GM18499 (cell line): ENCODE results near the gene BTBD2.

ENCODE experiments used
- ATAC-seq: cut with Tn5 transposase; IDR thresholded peaks from one replicate; pipeline ENCODE4 v1.9.1; 2021; ENCODE audit warnings: moderate number of reproducible peaks; ENCODE audit not compliant: insufficient read depth, unreplicated experiment

Gene BTBD2

DNA sequence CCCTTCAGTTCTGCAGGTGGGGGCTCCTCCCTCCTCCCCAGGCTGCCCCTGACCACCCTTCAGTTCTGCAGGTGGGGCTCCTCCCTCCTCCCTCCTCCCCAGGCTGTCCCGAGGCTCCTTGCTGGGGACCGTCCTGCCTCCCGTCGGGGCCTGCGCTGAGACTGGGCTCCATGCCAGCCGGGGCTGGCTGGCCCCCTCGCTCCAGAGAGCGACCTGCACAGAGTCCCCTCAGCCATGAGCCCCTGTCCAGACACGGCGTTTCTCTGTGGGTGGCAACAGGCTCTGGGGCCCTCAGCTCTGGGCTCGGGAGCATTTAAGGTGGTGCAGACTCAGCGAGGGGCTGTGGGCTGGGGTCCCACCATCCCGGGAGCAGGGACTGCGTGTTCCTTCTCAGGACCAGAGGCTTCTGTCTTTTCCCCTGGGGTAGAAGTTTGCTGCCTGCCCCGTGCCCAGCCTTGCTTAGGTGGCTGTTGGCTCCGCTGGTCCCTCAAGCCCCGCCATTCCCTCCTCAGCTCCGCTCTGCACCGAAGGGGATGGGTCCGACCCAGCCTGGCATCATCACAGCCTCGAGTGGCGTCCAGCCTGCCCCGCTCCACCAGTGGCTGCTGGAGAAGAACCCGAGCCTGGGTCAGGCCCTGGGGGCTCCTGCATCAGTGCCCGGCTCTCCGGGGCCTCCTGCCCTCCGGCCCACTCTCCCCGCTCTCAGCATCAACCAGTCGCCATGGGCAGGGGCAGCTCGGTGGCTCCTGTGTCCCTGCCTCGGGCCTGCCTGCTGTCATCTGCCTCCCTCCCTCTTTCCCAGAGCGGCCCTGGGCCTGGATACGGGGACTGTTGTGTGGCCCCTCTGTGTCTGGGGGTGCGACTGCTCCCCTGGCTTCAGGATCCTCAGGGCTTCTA is 47.0 kb downstream of the BTBD2 start:
- no peak for ATAC-seq

DNA sequence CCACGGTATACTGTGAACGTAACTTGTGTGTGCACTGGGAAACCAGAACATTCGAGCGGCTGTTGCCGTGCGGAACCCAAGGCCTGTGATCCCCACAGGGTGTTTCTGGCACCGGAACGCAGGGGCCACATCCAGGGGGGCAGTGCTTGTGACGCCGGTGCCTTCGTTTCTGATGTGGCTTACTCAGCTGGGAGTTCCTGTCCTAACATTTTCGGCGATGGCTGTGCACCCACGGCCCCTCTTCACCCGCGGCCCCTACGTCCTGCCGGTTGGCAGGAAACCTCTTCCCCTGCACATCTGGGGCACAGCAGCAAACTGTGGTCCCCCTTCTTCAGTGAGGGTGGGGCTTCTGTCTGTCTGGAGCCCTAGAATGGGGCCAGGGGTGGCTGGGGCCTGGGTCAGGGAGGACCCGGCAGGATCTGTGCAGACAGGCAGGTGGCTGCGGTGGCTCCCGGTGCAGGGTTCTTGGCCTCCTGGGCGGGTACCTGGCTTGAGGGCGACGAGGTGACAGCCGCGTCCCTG is 48.4 kb downstream of the BTBD2 start:
- no peak for ATAC-seq

DNA sequence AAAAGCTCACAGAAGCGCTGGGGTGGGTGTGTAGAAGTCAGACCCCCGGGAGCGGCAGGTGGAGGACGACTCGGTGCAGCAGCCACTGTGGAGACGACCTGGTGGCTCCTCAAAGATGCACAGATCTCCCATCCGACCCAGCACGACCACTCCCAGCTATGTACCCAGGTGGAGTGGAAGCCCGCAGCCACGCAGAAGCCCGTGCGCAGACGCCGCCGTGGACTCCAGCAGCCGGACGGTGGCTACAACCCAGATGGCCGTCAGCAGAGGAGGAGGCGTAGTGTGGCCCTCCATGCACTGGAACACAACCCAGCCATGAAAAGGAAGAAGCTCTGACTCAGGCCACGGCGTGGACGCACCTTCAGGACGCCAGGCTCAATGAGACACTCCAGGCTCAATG is 52.8 kb downstream of the BTBD2 start:
- no peak for ATAC-seq

DNA sequence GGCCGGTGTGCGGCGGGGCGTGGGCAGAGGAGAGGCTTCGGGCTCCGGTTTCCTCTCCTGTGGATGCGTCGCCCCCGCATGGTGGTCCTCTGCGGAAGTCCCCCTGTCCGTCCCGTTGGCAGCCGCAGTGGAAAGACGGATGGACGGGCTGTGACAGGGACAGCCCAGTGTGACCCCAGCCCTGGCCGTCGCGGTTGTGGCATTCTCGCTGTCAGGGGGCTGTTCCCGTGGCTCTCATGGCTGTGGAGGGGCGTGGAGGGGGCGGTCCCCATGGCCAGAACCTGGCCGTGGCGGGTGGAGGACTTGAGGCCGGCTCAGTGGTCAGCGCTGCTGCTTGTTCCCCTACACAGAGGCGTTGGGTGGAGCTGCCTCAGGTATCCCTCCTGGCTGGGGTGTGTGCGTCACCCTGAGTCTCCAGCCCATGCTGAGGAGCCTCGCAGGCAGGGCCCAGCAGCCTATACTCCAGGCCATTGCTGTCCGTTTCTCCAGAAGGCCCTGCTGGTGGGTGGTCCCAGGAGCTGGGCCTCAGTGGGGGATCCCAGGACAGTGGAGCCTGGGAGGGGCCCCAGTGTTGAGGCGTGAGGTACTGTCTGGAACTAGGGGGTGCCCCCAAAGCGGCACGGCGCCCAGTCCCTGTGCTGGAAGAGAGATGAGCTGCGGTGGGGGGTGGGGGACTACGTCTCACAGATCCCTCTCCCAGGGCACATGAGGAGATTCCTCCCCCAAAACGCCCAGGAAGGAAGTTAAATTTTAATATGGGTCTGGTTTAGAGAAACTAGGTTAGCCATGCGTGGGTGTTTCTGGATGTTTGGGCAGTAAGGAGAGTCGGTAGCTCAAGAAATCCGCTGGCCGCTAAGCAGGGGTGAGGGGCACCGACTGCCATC is 54.3 kb downstream of the BTBD2 start:
- ATAC-seq, result no peak

DNA sequence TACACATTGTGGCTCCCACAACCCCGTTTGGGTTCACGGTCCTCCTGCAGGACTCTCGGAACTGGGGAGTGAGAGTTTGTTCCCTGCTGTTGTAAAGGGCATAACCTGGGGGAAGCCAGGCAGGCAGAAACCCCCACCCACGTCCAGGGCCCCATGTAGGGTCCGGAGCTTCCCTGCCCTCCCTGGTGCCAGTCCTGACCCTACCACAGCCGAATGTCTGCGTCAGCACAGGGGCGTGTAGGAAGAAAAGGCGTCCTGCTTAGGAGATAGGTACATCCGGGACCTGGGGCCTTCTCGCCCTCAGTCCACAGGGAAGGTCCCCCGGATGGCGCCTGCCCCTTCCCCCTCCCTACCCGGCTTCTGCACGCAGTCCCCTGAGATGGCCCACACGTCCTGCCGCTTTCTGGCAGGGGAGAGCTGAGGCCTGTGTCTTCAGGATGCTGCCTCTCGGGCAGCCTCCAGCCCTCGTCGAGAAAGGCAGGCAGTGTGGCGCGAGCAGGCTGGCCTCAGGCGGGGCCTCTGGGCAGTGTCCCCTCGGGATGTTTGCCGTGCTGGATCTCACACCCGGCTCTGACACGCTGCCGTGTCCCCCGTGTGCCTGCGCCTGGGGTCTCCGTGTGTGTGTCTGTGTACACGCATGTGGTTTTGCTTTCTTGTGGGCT is 55.5 kb downstream of the BTBD2 start:
- no peak for ATAC-seq

DNA sequence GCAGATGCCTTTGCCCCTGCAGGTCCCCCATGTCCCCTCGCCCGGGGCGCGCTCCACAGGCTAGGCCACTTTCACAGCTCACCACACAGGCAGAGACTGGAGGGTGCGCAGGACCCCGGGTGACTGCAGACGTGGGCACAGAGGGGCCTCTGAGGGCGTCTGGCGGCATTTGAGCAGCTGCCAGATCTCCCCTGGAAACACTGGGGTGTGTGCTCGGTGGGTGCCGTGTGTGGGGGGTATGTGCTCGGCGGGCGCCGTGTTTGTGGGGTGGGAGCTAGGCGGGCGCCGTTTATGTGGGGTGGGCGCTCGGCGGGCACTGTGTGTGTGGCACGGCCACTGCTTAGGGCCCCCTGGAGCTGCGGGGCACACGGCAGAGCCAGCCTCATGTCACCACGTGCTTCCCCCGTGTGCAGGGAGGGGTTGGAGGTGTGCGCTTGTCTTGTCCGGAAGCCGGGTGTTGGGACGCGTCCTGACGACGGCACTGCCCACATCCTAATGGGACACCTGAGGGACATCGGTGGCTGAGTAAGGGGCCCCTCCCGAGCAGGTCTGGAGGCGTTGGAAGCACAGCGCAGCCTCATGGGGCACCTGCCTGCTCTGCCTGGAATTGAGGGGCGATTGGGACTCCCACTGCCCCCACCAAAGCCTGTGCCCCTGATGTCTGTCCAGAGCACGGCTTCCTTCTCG is 57.8 kb downstream of the BTBD2 start:
- ATAC-seq, result no peak

DNA sequence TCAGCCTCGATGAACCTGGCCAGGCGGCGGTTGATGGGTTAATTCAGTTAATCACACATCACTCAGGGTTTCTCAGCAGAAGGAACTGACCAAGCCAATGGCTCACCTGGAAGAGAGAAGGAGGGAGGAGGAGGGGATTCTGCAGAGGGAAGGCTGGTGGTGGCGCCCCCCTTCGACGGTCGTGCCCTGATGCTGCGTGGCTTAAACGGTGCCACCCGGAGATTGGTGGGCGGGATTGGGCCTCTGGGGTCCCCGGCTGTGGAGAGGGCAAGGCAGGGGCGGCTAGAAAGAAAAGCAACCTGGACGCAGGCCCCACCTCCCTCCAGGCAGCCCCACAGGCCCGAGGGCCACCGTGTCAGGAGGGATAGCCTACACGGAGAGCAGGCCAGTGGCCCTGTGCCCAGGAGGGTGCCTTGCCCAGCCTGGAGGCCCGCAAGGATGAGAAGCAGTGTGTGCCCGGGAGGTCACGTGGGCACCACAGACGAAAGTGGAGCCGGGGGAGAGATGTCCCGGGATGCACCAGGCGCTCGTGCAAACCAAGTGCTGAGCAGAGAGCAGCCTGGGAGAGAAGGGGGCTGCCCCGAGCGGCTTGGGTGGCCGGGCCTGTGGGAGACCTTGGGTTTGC is 58.5 kb downstream of the BTBD2 start:
- no peak for ATAC-seq

DNA sequence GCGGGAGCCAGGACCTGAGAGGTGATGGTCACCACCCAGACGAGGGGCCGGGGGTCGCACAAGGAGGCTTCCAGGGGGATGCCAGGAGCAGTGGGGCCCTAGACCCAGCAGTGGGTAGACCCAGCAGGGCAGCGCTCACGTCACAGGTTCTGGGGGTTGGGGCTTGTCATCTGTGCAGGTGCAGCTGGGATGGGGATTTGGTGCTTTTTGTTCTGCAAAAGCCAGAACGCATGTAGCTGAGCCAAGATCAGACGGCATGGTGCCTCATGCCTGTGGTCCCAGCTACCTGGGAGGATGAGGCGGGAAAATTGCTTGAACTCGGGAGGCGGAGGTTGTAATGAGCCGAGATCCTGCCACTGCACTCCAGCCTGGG is 59.4 kb downstream of the BTBD2 start:
- no peak for ATAC-seq

DNA sequence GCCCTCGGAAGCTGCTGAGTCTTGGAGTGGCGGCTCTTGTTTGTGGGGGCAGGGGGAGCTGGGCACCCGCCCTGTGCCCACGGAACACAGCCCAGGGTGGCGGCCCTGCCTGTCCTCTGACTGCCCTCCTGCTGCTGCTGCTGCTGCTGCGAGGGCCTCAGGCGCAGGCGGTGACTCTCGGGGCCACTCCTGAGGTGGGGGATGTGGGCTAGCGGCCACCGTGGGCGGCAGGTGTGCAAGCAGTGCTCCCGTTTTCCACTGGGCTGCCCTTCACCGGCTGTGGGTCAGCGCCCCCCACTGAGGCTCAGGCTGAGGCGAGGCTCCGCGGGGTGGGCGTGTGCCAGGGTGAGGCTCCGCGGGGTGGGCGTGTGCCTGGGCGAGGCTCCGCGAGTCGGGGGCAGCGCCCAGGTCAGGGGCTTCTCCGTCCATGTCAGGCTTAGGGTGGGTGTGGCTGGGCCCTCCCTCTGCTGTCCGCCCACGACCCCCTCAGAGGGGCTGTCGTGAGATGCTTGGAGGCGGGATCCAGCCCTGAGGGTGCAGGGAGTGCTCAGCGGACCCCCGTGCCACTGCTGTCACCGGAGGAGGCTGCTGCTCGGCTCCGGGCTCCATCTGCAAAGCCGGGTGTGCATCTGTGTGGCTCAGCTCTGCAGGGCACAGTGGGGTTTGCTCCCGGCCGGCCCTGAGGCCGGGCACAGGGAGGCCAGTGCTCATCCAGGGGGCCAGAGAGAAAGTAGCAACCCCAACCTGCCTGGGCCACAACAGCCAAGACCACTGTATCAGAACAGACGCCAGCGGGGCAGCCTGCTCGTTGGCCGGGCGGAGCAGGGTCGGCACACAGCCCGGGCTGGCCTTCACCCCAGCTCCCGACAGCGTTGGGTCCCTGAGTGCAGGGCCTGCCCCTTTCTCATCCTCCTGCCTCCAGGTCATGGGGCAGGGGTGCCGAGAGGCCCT is 60.1 kb downstream of the BTBD2 start:
- no peak for ATAC-seq

DNA sequence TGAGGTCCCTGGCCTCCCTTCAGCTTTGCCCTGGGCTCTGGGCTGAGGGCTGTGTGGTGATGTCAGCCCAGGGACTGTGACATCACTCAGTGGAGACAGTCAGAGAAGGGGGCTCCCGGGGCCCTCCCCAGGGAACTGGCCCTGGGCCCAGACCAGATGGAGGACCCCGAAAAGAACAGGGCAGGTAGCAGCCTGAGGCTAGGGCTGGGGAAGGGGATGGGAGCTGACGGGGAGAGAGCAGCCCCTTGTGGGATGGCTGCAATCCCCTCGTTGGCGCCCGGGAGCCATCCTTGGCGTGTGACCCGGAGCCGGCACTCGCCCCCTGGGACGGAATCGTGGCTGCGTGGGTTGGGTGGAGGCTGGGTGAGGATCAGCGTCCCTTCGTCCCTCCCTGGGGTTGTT is 61.0 kb downstream of the BTBD2 start:
- ATAC-seq, result no peak

DNA sequence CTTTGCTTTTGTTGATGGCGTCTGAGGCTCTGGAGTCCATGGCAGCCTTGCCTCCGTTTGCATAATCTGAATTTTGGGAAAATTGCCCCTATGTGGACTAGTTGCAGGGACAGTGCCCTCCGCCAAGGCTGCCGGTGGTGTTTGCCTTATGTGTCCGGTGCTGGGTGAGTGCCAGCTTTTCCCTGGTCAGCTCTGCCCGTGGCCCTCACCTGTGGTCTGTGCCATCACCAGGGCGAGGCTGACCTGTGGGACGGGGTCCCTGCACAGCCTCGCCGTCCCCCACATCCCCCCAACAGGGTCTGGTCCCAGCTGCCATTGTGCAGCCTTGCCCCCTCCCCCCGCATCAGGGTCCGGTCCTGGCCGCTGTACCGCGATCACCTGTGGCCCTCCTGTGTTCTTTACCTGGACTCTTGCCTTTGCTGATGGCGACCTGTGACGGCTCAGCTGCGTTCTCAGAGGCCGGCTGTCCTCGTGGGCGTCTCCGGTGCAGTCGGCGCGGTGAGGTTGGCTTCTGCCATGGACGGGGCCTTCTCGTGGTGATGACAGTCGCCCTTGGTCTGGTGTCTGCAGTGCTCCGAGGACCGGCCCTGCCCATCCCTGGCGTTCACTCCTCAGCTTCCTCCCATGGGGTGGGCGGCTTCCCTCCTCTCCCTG is 61.9 kb downstream of the BTBD2 start:
- no peak for ATAC-seq

DNA sequence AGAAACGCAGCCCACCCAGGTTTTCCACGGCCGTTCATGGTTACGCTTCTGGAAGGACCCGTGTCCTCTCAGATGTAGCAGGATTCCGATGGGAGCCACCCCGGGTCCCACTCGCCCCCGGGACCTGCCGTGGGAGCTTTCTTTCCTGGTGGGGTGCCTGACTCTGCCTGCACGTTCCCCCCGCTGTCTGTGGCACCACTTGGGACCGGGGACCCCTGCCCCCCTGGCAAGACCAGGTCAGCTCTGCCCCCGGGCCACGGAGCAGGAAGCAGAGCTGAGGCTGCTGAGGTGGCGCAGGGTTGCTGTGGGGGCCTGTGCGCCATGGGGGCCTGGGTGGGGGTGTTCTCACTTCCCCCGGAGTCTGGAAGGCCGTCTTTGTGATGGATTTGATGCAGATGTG is 62.5 kb downstream of the BTBD2 start:
- no peak for ATAC-seq

DNA sequence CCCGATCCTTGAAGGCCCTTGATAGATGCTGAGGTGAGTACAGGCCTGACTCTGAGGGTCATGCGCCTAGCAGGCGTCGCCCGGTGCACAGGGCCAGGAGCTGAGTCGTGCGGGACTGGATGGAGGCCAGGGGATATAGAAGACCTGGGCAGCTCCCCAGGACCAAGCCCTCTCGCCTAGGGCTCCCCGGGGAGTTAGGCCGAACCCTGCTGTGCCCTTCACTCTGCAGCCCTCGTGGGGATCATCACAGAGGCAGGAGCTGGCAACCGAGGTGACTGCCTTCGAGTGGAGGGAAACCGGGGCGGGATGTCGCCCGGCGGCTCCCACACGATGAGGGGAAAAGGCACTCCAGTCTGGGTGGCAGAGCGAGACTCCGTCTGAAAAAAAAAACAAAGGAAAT is 62.9 kb downstream of the BTBD2 start:
- ATAC-seq, result no peak

DNA sequence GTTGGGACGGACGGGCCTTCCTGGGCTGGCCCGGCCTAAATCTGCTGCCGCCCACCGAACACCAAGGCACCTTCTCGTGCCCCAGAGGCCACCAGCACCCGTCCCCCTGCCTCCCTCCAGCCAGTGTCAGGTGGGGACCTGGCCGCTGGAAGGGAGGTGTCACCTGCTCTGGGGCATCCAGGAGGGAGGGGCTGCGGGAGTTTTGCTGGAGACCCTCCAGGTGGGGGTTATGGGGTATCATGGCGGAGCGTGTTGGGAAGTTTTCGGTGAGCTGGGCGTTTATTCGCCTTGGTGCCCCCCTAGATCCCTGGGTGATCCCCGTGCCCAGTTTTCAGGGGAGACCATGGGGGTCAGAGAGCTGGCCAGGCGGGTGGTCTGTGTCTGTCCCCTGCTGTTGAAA is 64.9 kb downstream of the BTBD2 start:
- ATAC-seq, result no peak

DNA sequence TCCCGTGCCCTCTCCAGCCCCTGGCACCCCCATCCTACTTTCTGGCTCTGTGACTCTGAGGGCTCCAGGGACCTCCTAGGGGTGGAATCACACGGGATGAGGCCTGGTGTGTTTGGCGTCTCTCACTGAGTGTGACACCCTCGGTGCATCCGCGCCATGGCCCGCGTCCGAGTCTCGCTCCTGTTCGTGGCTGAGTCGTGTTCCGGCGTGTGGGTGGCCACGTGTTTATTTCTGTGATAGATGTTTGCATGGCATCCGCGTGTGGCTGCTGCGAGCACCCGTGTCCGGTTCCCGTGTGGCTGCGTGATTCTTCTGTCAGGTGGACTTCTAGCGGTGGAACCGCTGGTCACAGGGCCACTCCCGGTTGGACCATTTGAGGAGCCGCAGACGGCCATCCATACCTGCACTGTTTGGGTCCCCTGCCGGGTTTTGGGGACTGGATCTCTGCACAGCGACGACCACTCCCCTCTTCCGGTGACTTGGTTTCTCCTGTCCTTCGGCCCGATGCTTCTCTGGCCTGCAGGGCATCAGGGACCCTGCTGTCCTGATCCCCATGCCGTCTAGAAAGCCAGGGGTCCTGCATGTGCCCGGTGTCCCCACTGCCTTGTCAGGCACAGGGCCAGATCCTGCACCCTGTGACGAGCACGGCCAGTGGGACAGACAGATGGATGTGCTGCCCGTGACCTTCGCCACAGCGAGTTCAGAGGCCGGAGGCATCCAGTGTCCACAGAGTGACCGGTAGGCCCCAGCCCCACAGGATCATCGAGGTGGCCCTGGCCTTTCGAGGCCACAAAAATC is 66.0 kb downstream of the BTBD2 start:
- no peak for ATAC-seq

DNA sequence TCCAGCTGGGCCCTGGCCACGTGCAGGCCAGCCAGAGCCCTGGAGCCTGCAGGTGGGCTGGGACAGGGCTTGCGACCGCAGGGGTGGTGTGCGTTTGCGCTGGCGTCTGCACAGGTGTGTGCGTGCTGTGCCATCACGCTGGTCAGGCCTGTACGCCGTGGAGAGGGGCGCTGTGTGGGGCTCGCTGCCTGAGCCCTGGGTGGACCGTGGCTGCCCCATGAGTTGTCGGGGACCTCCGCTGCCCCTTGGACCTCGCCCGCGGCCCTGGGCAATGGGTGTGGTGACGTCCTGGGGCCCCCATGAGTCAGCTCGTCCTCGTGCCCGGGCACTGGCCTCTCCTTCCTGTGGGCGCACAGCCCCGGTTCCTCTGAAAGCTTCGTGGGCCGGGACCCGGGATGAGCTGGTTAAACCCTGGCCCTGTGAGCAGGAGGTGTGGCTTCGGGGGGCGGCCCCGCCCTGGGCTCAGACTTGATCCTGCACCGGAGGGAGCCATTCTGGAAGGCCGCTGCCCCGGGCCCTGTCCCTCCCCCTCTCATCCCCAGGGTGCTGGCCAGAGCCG is 67.8 kb downstream of the BTBD2 start:
- no peak for ATAC-seq

DNA sequence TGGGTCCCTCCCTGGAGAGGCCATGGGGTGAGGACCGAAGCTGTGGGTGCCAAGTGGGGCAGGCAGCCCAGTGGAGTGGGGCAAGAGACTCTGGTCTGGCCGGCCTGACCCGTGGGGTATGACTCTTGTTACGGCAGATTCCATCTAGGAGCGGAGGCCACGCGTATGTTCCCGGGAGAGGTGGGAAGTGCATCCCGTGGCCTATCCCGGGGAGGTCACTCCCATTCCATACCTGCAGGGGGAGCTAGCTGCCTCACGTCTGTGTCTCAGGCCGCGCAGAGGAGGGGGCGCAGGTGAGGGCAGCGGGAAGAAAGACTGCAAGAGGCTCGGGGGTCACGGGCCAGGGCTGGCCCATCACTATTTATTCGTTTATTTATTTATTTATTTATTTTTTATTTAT is 69.6 kb downstream of the BTBD2 start:
- ATAC-seq, result no peak
